ENCODE results near the gene IGF1.

GRCh38 chr12:102408487-102409297, 71.7 kb downstream of the IGF1 start:
- TF ChIP-seq CTCF (IDR thresholded peaks at IDR 0.05 in 4 of 5, conservative IDR thresholded peaks at IDR 0.05 in 1 of 5), result no peak
- TF ChIP-seq POLR2A (IDR thresholded peaks at IDR 0.05), result no peak
